Astrocyte (in vitro differentiated cells and primary cell): ENCODE results near the gene CDK7.

ENCODE experiments used
- EZH2 ChIP-seq: IDR thresholded peaks from 2 replicates; pipeline ENCODE4 v1.6.1; 2012; ENCODE audit warnings: mild to moderate bottlenecking, low read length, inconsistent platforms; ENCODE audit not compliant: insufficient read depth
- TF ChIP-seq, protein P1 (sequence below): IDR thresholded peaks from 2 replicates; pipeline ENCODE4 v1.5.1; 2011; ENCODE audit warnings: low read depth, mild to moderate bottlenecking, inconsistent platforms, low read length, moderate library complexity; ENCODE audit not compliant: insufficient read depth

DNA sequence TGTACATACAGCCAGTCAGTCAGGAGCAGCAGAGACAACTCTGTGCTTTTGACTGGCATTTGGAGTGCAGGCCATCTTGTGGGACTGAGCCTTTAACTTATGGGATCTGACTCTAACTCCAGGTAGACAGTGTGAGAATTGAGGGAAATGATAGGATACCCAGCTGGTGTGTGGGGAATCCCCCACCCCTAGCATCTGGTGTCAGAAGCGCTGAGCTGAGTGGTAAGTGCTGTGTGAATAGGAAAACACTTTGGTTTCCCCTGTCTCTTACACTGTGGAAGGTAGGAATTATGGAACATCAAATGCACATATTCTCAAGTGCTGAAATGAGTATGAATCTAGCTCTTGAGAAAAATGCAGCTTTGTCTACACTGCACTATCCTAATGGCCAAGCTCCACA lies 54.0 kb downstream of the CDK7 start:
- TF ChIP-seq, protein P1, sequence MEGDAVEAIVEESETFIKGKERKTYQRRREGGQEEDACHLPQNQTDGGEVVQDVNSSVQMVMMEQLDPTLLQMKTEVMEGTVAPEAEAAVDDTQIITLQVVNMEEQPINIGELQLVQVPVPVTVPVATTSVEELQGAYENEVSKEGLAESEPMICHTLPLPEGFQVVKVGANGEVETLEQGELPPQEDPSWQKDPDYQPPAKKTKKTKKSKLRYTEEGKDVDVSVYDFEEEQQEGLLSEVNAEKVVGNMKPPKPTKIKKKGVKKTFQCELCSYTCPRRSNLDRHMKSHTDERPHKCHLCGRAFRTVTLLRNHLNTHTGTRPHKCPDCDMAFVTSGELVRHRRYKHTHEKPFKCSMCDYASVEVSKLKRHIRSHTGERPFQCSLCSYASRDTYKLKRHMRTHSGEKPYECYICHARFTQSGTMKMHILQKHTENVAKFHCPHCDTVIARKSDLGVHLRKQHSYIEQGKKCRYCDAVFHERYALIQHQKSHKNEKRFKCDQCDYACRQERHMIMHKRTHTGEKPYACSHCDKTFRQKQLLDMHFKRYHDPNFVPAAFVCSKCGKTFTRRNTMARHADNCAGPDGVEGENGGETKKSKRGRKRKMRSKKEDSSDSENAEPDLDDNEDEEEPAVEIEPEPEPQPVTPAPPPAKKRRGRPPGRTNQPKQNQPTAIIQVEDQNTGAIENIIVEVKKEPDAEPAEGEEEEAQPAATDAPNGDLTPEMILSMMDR = no peak
- no peak for TF ChIP-seq EZH2
